ENCODE measurements around the gene AGPAT2. TPM values are rescaled to one million over a fixed set of nuclear protein-coding genes. Genes with fewer than 3 reads are reported as not detected.

The AGPAT2 gene
- total RNA-seq, 4 donors from 2014 or later: 19.0 to 77.4 (median 36.0) TPM

DNA sequence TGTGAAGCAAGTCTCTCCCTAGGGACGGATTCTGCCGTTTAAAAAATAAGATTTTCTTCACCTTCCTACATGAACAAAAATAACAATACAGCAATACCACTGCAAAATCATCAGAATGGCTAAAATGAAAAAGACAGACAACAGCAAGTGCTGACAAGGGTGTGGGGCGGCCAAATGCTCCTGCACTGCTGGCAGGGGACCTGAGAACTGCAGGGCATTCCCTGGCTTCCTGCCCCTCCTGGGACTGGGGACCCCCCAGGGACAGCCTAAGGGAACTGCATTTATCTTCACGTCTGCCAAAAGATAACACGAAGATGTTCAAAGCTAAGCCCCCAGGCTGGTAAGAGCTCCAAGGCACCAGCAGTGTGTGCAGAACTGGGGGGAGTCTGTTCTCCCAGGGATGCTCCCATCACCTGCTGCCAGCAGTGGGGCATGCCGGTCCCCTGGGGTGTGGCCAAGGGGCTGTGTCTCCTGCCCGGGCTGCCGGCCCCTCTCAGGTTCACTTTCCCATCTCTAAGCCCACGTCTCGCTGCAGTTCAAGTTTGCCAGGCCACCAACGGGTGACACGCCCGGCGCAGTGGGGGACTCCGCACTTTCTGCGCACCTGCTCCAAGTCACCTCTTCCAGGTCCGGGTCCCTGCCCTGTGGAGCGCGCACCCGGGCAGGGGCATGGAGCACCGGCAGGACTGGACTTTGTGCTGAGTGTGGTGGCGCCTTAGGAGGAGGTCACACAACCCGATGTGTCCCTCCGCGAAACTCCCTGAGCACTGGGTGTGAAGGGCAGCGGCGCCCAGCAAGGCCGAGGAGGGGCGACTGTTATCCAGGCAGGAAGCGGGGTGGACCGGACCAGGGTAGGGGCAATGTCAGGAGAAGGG is 29.0 kb downstream of the AGPAT2 start:
- H3K27me3 ChIP-seq: peaks cover 8 to 37% (median 16%) of the 10 kb centered on the region in 3 donors

DNA sequence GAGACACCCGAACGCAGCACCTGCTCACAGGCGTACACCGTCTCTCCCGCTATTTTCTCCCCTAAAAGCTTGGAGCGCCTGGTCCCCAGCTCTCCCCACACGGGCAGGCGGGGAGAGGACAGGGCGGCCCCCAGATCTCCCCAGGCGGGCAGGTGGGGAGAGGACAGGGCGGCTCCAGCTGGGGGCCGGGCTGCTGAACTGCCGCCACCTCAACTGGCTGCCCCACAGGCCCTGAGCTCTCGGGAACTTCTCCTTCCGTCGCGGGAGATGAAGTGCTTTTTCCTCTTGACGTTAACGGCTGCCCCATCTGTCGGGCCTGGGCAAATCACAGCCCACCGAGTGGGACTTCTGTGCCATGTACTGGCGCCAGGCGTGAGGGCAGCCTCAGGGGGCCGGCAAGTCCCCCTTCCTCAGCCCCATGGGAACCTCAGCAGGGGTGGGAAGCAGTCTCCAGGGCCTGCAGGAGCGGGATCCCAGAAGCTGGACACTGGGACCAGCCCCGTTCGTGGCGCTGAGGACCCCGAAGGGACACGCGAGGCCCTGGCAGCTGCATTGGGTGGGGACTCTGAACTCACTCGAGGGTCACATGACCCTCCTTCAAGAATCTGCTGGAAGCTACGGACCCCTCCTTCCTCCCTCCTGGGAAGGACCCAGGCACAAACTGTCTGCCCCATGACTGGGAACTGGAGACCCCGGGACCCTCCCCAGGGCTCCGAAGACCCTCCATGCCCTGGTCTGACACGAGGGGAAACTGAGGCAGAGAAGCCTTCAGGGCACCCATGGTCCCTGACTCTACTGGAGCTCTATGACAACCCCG is 30.3 kb downstream of the AGPAT2 start:
- H3K4me3 ChIP-seq: peak overlapping the region; percentile 21 to 62 (median 31)
- no peaks in the 10 kb centered on the region for H3K36me3 ChIP-seq
- H3K4me1 ChIP-seq: no peaks in the 10 kb centered on the region
- H3K9me3 ChIP-seq: no peaks in the 10 kb centered on the region
- DNase-seq (no peak), ATAC-seq (no peak)
- H3K27ac ChIP-seq: peak overlapping the region; percentile 65 to 81 (median 80)
- in situ Hi-C loops (cut with MboI; ENCODE audit: low sequenced_read_pairs in 4 of 4) (no loop called here), intact Hi-C loops (cut with DNase I; ENCODE audit: low total_unique reads) (no loop called here)
- TF ChIP-seq POLR2A (IDR thresholded peaks at IDR 0.05) (no peak), CTCF (IDR thresholded peaks at IDR 0.05 in 4 of 5, conservative IDR thresholded peaks at IDR 0.05 in 1 of 5) (no peak)
- peaks cover 8 to 37% (median 16%) of the 10 kb centered on the region in 3 donors for H3K27me3 ChIP-seq

More for the DNA sequence above, 29.0 kb downstream of the AGPAT2 start:
- DNase-seq: no peak
- Histone ChIP-seq H3K36me3 (no peaks in the 10 kb centered on the region), H3K4me1 (no peaks in the 10 kb centered on the region), H3K9me3 (no peaks in the 10 kb centered on the region), H3K4me3 (peak overlapping the region; percentile 32 to 62 (median 37)), H3K27ac (peak overlapping the region; percentile 65 to 81 (median 80))
- in situ Hi-C loops (cut with MboI; ENCODE audit: low sequenced_read_pairs in 4 of 4) (no loop called here), intact Hi-C loops (cut with DNase I; ENCODE audit: low total_unique reads) (no loop called here)
- TF ChIP-seq CTCF (IDR thresholded peaks at IDR 0.05 in 4 of 5, conservative IDR thresholded peaks at IDR 0.05 in 1 of 5) (no peak), POLR2A (IDR thresholded peaks at IDR 0.05) (no peak)
- ATAC-seq: no peak

GRCh38 chr9:136656183-136656738 is 31.0 kb downstream of the AGPAT2 start:
- in situ Hi-C loops (cut with MboI; ENCODE audit: low sequenced_read_pairs in 4 of 4) (no loop called here), intact Hi-C loops (cut with DNase I; ENCODE audit: low total_unique reads) (no loop called here)
- Histone ChIP-seq H3K36me3 (no peaks in the 10 kb centered on the region), H3K4me1 (no peaks in the 10 kb centered on the region), H3K9me3 (no peaks in the 10 kb centered on the region), H3K27ac (peak overlapping the region; percentile 65 to 81 (median 80)), H3K4me3 (peak overlapping the region; percentile 21 to 43 (median 31)), H3K27me3 (peaks cover 8 to 37% (median 16%) of the 10 kb centered on the region in 3 donors)
- ATAC-seq (peak in 1 of 2 donors; percentile 9), DNase-seq (no peak)
- TF ChIP-seq CTCF (IDR thresholded peaks at IDR 0.05 in 4 of 5, conservative IDR thresholded peaks at IDR 0.05 in 1 of 5): no peak
- no peak for TF ChIP-seq POLR2A (IDR thresholded peaks at IDR 0.05)

DNA sequence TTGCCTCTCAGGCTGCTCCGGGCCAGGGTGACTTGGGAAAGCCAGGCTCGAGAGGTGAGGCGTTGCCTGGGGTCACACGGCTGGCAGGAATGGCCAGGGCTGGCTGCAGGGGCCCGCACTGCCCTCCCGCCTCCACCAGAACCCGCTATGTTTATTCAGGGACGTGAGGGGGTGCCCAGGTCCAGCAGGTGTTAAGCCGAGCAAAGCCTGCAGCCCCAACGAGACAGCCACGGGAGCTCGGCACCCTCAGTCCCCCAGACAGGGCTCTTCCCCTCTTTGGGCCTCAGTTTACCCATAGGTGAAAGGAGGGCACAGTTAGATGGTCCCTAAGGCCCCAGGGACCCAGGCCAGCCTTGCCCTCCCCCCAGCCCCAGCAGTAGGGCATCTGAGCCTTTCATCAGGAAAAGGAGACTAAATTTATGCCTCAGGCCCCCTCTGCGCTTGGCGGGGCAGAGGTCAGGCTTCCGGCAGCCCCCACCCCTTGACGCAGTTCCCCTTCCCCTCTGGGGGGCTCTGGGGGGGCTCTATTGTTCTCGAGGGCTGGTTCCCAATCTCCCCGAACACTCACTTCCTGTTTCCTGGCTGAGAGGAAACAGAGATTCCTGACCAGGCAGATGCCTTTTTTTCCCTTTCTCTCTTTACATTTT is 31.6 kb downstream of the AGPAT2 start:
- ATAC-seq (peak; percentile 50 to 58), DNase-seq (no peak)
- Histone ChIP-seq H3K4me3 (peak overlapping the region in 1 of 4 donors; percentile 43), H3K9me3 (no peaks in the 10 kb centered on the region), H3K27me3 (peaks cover 8 to 37% (median 16%) of the 10 kb centered on the region in 3 donors), H3K36me3 (no peaks in the 10 kb centered on the region), H3K4me1 (no peaks in the 10 kb centered on the region), H3K27ac (peak overlapping the region; percentile 65 to 81 (median 80))
- TF ChIP-seq POLR2A (IDR thresholded peaks at IDR 0.05) (no peak), CTCF (IDR thresholded peaks at IDR 0.05 in 4 of 5, conservative IDR thresholded peaks at IDR 0.05 in 1 of 5) (no peak)
- intact Hi-C loops (cut with DNase I; ENCODE audit: low total_unique reads): no loop called here
- in situ Hi-C loops (cut with MboI; ENCODE audit: low sequenced_read_pairs in 4 of 4): no loop called here
